ENCODE data around the gene ZNF827.
A peak's percentile ranks its signal among the peaks of the same experiment; 100 is the strongest.
"Not testable (repeated sequence)": the region's sequence is repeated elsewhere in the genome, so short reads cannot be mapped to it uniquely, and the experiment has no call there.

Gene ZNF827

DNA sequence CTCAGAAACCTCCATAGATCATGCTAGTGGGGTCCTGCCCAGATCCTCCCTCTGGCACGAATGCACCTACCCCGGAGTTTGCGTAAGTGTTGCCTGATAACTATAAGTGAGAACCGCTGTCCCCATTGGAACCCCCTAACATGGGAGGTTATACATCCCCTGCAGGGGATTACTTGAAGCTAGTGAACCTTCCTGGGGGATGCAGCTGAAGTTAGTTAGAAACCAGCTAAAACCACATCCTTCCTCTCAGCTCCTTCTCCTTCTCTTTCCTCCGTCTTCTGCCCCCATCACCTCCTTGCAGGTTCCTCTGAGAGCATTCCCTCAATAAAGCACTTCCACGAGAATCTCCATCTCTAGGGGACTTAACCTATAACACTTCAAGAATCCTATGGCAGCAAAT lies 95.0 kb downstream of the ZNF827 start:
- CTCF ChIA-PET = interaction anchor here (0.9 to 3.0 kb wide), 4 partner anchors 10 to 41 kb away, joined by 3 to 12 read pairs (median 5); no protein-coding TSS in a partner anchor
- TF ChIP-seq, protein P1, sequence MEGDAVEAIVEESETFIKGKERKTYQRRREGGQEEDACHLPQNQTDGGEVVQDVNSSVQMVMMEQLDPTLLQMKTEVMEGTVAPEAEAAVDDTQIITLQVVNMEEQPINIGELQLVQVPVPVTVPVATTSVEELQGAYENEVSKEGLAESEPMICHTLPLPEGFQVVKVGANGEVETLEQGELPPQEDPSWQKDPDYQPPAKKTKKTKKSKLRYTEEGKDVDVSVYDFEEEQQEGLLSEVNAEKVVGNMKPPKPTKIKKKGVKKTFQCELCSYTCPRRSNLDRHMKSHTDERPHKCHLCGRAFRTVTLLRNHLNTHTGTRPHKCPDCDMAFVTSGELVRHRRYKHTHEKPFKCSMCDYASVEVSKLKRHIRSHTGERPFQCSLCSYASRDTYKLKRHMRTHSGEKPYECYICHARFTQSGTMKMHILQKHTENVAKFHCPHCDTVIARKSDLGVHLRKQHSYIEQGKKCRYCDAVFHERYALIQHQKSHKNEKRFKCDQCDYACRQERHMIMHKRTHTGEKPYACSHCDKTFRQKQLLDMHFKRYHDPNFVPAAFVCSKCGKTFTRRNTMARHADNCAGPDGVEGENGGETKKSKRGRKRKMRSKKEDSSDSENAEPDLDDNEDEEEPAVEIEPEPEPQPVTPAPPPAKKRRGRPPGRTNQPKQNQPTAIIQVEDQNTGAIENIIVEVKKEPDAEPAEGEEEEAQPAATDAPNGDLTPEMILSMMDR (IDR thresholded peaks at IDR 0.05; ENCODE audit: control extremely low read depth, extremely low read depth, low read depth, missing control alignments) = no peak
- POLR2A ChIA-PET = no interaction called here
- DNase-seq (ENCODE audit: extremely low spot score) = no peak

DNA sequence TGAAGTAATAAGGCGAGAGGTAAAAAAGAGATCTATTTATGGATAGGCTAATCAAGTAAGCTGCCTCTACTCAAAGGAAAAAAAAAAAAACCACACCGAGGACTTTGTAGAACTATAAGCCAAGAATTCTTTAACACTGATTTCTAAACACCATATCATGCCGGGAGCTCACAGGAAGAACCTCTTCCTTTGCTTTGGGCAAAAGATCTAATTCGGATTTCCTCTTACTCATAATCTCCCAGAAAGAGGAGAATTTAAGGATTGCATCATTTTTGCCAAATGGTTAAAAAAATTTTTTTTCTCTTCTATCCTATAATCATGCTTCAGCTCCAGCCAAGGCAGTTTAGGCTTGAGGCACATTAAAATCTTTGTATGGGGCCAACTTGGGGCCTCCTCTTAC lies 95.5 kb downstream of the ZNF827 start:
- POLR2A ChIA-PET = no interaction called here
- CTCF ChIA-PET = interaction anchor here (0.9 to 3.0 kb wide), 5 partner anchors 11 to 45 kb away, joined by 3 to 12 read pairs (median 4); no protein-coding TSS in a partner anchor
- DNase-seq (ENCODE audit: extremely low spot score) = no peak
- TF ChIP-seq, protein P1 (IDR thresholded peaks at IDR 0.05; ENCODE audit: control extremely low read depth, extremely low read depth, low read depth, missing control alignments) = no peak

DNA sequence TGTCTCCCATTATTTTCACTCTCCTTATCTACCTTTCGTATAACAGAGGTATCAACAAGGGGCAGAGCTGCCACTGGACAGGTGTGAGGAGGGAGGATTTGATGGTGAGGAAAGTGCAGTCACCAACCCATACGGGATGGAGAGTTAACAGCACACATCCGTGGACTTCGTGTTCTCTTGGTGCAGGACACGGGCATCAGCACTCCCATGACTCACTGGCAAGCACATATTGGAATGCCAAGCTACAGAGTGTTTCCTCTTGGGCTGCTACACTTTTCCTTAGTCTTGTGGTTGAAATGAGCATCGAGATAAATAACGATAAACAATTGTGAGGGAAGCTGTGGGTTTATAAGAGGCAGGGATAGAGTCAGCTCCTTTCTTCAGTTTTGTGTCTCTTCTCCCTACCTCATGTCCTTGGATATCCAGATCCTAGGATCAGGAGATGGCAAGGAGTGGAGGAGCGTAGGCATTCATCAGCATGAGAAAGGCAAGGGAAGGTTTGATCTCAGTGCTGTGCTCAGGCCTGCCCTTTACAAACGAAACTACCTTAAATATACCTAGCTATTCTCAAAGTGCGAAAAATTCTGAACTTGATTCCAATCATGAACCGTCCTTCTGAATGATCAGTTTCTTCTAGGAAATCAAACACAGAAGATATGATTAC lies 96.3 kb downstream of the ZNF827 start:
- CTCF ChIA-PET = interaction anchor here (0.9 to 3.0 kb wide), 4 partner anchors 12 to 46 kb away, joined by 3 to 12 read pairs (median 3); no protein-coding TSS in a partner anchor

DNA sequence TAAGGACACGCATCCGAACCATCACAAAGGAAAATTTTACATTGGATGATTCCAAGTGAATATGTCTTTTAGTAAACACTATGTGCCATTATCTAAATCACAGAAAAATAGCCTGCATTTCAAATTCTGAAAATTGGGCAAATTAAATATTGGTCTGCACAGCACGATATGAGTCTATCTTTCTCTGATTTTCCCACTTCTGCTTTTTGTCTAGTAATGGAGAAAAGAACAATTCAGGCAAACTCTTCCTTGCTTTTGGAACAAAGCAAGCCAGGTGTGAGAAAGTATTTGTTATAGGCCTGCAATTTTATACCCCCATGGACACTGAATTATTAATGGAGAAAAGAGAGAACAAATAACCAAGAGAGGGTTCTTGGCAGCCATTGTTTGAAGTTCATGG lies 97.8 kb downstream of the ZNF827 start:
- TF ChIP-seq, protein P1 (IDR thresholded peaks at IDR 0.05; ENCODE audit: control extremely low read depth, extremely low read depth, low read depth, missing control alignments) = no peak
- no peak for DNase-seq (ENCODE audit: extremely low spot score)
- POLR2A ChIA-PET = no interaction called here
- CTCF ChIA-PET = interaction anchor here (1.2 to 1.4 kb wide), 2 partner anchors 11 to 28 kb away, joined by 3 to 6 read pairs; no protein-coding TSS in a partner anchor

More for the DNA sequence above, 96.3 kb downstream of the ZNF827 start:
- TF ChIP-seq, protein P1 (IDR thresholded peaks at IDR 0.05; ENCODE audit: control extremely low read depth, extremely low read depth, low read depth, missing control alignments) = no peak
- POLR2A ChIA-PET = no interaction called here
- no peak for DNase-seq (ENCODE audit: extremely low spot score)

DNA sequence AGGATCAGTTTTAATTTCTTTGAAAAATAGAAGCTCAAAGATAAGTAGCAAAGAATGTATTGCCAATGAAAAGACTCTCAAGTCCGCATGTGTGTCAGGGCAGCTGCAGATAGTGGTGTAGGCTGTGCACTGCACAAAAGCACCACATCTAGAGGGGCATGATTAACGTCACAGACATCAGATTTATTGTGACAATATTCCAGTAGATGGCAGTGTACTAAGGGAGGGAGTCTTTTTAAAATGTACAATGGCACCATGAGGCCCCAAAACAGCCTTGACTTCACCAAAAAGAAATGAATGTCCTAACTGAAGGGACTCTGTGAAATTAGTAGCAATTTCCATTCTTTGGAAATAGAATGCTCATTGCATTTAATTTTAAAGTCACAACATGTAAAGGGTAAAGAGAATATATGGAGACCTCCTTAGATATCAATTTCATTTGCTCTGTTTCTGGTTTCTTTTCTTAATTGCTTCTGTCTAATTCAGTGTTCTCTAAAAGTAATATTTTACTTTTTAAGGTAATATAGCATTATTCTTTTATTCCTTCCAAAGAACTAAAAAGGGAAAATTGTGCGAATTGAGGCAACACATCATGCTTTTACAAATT lies 98.4 kb downstream of the ZNF827 start:
- CTCF ChIA-PET = interaction anchor here (0.7 to 1.8 kb wide), 8 partner anchors 8 to 29 kb away, joined by 3 to 6 read pairs (median 4); no protein-coding TSS in a partner anchor
- TF ChIP-seq, protein P1 (IDR thresholded peaks at IDR 0.05; ENCODE audit: control extremely low read depth, extremely low read depth, low read depth, missing control alignments) = peak; percentile 39
- POLR2A ChIA-PET = no interaction called here
- DNase-seq (ENCODE audit: extremely low spot score) = peak; percentile 45

DNA sequence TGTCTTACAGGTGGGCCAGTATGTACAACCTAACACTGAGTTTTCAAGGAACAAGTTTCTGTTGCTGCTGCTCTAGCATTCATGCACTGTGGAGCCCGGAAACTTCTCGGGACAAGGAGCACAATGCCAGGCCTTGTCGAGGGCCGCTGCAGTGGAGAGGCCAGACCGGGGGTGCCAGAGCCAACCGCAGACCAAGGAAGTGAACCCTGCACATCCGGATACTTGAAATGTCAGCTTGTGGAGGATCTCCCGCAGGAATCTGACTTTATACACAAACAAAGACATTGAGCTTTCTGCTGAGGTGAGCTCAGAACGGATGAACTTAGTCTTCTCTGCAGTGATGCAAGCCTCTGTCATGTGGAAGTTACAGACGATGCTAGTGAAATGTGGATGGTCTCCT lies 99.5 kb downstream of the ZNF827 start:
- CTCF ChIA-PET = interaction anchor here (0.9 to 1.8 kb wide), 6 partner anchors 9 to 27 kb away, joined by 3 to 5 read pairs (median 4); no protein-coding TSS in a partner anchor
- no peak for DNase-seq (ENCODE audit: extremely low spot score)
- POLR2A ChIA-PET = no interaction called here
- TF ChIP-seq, protein P1 (IDR thresholded peaks at IDR 0.05; ENCODE audit: control extremely low read depth, extremely low read depth, low read depth, missing control alignments) = no peak

DNA sequence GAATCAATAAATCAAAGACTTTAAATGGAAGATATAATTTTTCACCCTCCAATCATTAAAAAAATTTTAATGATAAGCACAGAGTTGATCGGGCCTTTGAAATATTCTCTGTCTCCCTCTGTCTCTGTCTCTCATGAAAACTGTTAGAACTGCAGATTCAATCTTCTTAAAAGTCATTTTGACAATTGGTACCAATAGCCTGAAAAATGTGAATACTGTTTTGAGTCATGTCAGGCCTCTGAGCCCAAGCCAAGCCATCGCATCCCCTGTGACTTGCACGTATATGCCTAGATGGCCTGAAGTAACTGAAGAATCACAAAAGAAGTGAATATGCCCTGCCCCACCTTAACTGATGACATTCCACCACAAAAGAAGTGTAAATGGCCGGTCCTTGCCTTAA lies 106.2 kb downstream of the ZNF827 start:
- CTCF ChIA-PET; DNase-seq (ENCODE audit: extremely low spot score); POLR2A ChIA-PET: not testable (repeated sequence)

Data from GM10248 (cell line).